GM21515 (cell line): ENCODE results near the gene FNDC3A.
"Not testable (repeated sequence)": the region's sequence is repeated elsewhere in the genome, so short reads cannot be mapped to it uniquely, and the experiment has no call there.

Source experiments
- ATAC-seq: cut with Tn5 transposase; IDR thresholded peaks from one replicate; pipeline ENCODE4 v1.9.1; 2021; ENCODE audit not compliant: unreplicated experiment

Gene FNDC3A

DNA sequence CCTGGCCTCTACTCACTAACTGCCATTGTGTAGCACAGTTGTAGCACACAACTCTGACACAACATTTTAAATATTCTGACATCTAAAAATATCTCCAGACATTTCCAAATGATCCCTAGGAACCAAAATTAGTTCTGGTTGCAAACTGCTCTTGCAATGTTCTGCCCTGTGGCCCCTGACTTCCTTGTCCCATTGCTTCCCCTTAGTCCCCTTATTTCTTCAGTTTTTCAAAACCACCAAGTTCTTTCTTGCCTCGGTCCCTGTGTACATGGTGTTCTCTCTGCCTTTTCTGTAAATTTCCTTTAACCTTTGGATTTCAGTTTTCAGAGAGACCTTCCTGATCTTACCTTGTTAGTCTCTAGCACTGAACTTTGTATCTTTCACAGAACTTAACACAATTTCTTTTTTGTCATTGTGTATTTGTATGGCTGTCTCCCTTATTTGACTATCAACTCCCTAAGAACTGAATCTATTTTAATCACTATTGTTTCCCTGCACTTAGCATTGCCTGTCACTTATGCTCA lies 156.8 kb downstream of the FNDC3A start:
- ATAC-seq = no peak

DNA sequence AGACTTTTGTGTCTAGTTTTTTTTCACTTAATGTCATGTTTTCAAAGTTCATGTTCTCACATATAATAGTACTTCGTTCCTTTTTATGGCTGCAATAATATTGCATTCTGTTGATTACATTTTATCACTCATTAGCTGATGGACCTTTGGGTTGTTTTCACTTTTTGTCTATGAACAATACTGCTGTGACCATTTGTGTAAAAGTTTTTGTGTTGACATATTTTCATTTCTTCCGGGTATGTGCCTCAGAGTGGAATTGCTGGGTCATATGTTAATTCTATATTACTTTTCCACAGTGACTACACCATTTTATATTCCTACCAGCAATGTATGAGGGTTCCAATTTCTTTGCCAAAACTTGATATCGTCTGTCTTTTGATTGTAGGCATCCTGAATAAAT lies 158.6 kb downstream of the FNDC3A start:
- no peak for ATAC-seq

GRCh38 chr13:49137138-49137643 lies 161.5 kb downstream of the FNDC3A start:
- ATAC-seq = not testable (repeated sequence)

DNA sequence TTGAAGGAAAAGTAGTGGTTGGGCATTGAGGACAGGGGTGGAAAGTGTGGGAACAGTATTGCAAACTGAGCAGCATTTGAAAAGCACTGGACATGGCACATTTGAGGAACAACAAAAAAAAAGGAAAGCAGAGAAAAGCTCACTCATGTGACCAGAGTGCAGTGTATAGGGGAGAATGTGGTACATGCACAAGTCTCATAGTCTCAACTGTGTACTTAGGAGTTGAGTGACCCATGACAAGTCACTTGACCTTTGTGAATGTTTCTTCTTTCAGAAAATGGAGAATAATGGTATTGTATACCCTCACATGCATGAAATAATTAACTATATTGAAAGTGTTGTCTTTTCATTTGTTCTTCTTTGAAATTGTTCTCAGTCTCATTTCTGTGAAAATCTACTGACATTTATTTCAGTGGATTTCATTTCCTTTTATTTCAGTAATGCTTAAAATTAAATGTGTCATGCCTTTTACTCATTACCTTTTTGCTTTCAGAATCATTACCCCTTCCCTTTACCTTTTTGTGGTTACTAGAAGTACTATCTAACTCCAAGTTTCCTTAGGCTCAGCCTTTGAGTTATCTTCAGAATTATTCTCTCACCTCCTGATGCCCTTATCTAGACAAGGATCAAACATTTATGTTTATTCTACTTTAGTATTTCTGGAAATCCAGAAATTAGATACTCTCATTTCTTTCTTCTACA lies 165.3 kb downstream of the FNDC3A start:
- no peak for ATAC-seq

DNA sequence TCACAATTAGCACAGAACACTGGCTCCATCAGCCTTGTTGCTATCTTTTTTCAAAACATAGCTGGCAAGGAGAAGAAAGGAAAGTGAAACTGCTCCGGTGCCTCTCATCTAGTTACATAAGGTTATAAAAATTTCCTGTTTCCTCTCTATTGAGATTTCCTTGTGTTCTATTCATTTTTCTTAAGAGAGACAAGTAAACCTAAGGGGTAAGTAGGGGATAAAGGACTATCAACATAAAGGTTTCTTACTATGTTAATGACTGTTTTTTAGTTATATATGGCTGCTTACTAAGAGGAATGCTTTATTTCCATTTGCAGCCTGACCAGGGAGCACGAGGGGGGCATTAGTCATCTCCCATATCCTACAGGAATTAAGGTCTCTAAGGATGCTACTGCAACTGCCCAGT lies 171.2 kb downstream of the FNDC3A start:
- no peak for ATAC-seq

DNA sequence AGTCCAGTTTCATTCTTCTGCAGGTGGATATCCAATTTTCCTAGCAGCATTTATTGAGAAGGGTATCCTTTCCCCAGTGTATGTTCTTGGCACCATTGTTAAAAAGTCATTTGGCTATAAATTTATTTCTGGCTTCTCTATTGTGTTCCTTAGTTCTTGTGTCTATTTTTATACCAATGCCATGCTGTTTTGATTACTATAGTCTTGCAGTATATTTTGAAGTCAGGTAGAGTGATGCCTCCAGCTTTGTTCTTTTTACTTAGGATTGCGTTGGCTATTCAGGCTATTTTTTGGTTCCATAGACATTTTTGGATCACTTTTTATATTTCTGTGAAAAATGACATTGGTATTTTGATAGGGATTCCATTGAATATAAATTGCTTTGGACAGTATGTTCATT lies 172.7 kb downstream of the FNDC3A start:
- no peak for ATAC-seq

DNA sequence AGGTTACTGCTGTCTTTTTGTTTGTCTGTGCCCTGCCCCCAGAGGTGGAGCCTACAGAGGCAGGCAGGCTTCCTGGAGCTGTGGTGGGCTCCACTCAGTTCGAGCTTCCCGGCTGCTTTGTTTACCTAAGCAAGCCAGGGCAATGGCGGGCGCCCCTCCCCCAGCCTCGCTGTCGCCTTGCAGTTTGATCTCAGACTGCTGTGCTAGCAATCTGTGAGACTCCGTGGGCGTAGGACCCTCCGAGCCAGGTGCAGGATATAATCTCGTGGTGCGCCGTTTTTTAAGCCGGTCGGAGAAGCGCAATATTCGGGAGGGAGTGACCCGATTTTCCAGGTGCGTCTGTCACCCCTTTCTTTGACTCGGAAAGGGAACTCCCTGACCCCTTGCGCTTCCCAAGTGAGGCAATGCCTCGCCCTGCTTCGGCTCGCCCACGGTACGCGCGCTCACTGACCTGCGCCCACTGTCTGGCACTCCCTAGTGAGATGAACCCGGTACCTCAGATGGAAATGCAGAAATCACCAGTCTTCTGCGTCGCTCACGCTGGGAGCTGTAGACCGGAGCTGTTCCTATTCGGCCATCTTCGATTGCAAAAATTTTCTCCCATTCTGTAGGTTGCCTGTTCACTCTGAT lies 182.4 kb downstream of the FNDC3A start:
- ATAC-seq = not testable (repeated sequence)

GRCh38 chr13:49163162-49163561 lies 187.4 kb downstream of the FNDC3A start:
- not testable (repeated sequence) for ATAC-seq

GRCh38 chr13:49164712-49165111 lies 189.0 kb downstream of the FNDC3A start:
- no peak for ATAC-seq

DNA sequence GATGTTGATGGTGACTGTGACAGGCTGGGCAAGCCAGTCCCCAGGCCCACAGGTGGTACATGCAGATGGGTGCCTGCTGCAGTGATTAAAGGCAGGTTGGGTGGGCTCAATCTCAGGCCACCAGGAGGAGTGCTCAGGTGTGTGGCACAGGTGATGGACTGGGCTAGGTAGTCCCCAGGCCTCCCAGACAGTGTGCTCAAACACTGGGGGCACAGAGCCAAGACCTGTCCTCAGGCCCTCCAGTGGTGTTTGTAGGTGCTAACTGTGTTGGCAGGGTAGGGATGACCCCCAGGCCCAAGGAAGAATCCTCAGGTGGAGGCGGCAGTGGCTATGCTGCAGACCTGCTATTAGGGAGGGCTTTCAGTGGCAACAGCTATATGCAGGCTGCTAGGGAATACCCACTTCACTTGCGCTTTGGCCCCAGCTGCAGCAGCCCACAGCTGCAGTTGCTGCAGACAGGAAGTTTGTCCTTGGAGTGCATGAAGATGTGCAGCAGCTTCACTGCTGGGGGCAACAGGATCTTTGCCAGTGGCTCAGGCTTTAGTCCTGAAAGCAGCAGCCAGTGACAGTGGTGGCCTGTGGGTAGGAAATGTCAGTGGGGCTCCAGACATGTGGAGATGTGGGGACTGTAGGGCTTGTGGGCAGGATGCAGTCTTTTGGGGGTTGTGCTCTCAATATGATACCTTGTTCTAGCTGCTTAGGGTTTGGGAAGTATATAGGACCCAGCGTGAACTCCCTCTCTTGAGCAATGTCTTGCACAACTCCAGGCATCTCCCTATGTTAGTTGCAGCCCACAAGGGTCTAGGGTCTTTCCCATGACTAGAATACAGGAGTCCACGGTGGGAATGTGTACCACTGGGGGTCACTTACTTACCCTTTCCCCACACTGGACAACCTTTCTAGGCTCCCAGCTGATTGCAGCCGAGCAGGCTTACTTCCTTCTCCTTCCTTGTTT lies 190.4 kb downstream of the FNDC3A start:
- no peak for ATAC-seq

GRCh38 chr13:49171359-49171758 lies 195.6 kb downstream of the FNDC3A start:
- ATAC-seq = no peak

DNA sequence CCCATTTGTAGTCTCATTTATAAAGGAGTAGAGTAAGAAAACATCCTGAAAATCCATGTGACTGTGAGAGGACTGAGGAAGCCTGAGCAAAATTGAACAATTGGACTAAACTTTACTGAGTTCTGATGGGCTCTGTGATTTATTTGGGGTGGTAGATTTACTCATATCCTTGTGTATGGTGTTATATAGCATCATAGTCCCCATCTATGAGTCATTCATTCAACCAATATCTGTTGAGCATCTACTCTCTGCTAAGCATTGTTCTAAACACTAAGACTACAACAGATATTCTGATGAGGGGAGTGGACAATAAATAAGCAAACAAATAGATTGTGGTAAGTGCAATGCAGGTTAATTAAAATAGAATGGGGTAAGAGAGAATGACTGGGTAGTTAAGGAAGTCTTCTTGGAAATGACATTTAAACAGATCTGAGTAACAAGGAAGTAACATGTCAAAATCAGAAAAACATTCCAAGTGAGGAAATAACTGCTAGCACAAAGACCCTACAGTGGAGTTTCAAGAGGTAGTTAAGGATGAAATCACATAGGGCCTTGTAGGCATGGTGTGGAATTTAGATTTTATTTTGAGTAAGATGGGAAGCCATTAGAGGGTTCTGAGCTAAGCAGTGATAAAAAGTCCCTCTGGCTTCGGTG lies 208.1 kb downstream of the FNDC3A start:
- ATAC-seq = no peak

DNA sequence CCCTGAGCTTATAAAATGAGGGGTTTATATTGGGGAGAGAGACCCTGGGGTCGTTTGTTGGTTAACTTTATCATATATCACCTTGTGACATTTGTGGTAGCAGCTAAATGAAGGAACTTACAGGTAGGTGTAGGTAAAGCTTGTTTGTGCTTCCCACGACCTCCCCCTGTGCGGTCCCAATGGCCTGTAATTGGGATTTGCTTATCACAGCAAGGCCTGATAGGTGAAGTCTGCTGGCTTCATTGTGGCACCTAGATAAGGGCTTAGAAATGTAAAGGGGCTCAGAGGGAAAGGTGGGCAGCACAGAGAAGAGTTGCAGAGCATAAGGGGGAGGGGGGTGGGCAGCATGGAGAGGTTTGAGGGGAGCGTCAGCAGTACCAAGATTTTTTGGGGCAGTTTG lies 208.9 kb downstream of the FNDC3A start:
- ATAC-seq = no peak

GRCh38 chr13:49185264-49185663 lies 209.6 kb downstream of the FNDC3A start:
- ATAC-seq = no peak

DNA sequence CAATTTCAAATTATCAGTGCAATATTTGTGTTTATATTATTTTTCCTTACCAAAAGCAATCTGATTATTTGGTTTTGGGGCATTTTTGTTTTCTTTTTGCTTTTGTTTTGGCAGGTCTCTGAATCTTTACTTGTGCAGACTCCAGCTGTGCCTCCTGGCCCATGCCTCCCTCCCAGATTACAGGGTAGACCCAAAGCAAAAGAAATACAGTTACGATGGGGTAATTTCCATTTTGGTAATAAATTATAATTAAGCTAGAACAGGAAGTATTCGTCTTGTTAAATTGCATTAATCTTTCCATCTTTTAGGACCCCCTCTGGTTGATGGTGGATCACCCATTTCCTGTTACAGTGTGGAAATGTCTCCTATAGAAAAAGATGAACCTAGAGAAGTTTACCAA lies 215.2 kb downstream of the FNDC3A start:
- ATAC-seq = no peak

- no peak for ATAC-seq
These were observed 230.9 kb downstream of the FNDC3A start for GRCh38 chr13:49206641-49207040.

DNA sequence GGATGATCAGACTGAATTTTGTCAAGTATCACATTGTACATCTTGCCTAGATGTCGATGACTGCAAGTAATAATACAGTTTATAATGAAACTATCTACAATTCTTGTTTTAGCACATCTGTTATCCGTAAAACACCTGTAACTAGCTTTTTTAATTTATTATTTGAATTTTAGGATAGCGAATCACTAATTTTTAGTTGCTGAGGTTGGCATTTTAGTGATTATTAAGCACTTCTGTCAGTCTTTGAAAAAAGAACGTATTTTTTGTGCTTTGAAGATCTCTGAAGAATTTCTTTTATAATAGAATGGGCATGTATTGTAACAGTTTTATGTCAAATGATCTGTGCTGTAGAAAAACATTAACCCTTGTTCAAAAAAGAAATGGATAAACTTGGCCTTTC lies 232.9 kb downstream of the FNDC3A start:
- ATAC-seq = no peak

GRCh38 chr13:49210114-49210513 lies 234.4 kb downstream of the FNDC3A start:
- ATAC-seq = no peak

DNA sequence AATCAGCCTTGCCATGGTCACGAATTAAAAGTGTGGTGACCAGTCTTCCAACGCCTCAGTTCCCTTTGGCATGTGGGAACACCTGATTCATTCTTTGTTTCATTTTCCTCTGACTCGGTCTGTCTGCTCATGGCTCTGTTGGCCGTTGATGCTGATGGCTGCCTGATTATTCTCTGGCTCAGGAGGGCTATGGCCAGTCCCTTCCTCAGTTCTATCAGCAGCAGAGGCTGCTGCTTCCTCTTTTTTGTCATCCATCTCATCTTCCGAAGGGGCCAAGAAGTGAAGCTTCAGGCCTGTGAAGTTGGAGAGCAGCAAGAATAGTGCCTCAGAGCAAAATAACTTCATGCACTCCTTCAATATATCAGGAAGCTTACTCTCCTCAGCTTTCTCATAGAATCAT lies 235.0 kb downstream of the FNDC3A start:
- no peak for ATAC-seq

GRCh38 chr13:49213539-49213938 lies 237.8 kb downstream of the FNDC3A start:
- ATAC-seq = no peak
